ENCODE results near the gene SEPTIN2.
"Not testable (repeated sequence)": the region's sequence is repeated elsewhere in the genome, so short reads cannot be mapped to it uniquely, and the experiment has no call there.

SEPTIN2 gene

GRCh38 chr2:241314226-241315092 is 1.3 kb upstream of the SEPTIN2 start:
- DNase-seq (ENCODE audit: low read depth) = no peak

- DNase-seq (ENCODE audit: low read depth) = peak; percentile 100
These were observed 439 bp upstream of the SEPTIN2 start, which contains the start of gene HDLBP for GRCh38 chr2:241315093-241315878. Gene HDLBP (minus strand): TSS chr2:241315672. CDS start chr2:241266869, 48,803 bp downstream.

GRCh38 chr2:241316825-241317224 is 1.1 kb downstream of the SEPTIN2 start:
- DNase-seq (ENCODE audit: low read depth) = no peak

GRCh38 chr2:241317391-241317790 is 1.7 kb downstream of the SEPTIN2 start:
- no peak for DNase-seq (ENCODE audit: low read depth)

- DNase-seq (ENCODE audit: low read depth) = not testable (repeated sequence)
These were observed 3.1 kb downstream of the SEPTIN2 start for GRCh38 chr2:241318830-241319229.

- DNase-seq (ENCODE audit: low read depth) = no peak
These were observed 4.7 kb downstream of the SEPTIN2 start for GRCh38 chr2:241320394-241320793.

- no peak for DNase-seq (ENCODE audit: low read depth)
These were observed 5.3 kb downstream of the SEPTIN2 start for GRCh38 chr2:241321033-241321432.

- no peak for DNase-seq (ENCODE audit: low read depth)
These were observed 6.2 kb downstream of the SEPTIN2 start for GRCh38 chr2:241321886-241322285.

- DNase-seq (ENCODE audit: low read depth) = no peak
These were observed 8.1 kb downstream of the SEPTIN2 start for GRCh38 chr2:241323778-241324177.

GRCh38 chr2:241324775-241325174 is 9.1 kb downstream of the SEPTIN2 start:
- no peak for DNase-seq (ENCODE audit: low read depth)

- DNase-seq (ENCODE audit: low read depth) = no peak
These were observed 9.5 kb downstream of the SEPTIN2 start for GRCh38 chr2:241325257-241325656.

- DNase-seq (ENCODE audit: low read depth) = no peak
These were observed 14.2 kb downstream of the SEPTIN2 start for GRCh38 chr2:241329669-241330615.

GRCh38 chr2:241330616-241330981 is 14.9 kb downstream of the SEPTIN2 start:
- no peak for DNase-seq (ENCODE audit: low read depth)

- no peak for DNase-seq (ENCODE audit: low read depth)
These were observed 19.1 kb downstream of the SEPTIN2 start for GRCh38 chr2:241334813-241335212.

- no peak for DNase-seq (ENCODE audit: low read depth)
These were observed 24.3 kb downstream of the SEPTIN2 start for GRCh38 chr2:241339839-241340630.

GRCh38 chr2:241340631-241341163 is 25.0 kb downstream of the SEPTIN2 start:
- no peak for DNase-seq (ENCODE audit: low read depth)

GRCh38 chr2:241344925-241345651 is 29.4 kb downstream of the SEPTIN2 start:
- DNase-seq (ENCODE audit: low read depth) = no peak

GRCh38 chr2:241349941-241350340 is 34.2 kb downstream of the SEPTIN2 start:
- no peak for DNase-seq (ENCODE audit: low read depth)

GRCh38 chr2:241350530-241350877 is 34.8 kb downstream of the SEPTIN2 start:
- no peak for DNase-seq (ENCODE audit: low read depth)

Data from stimulated activated CD4-positive, alpha-beta T cell treated with anti-CD3 and anti-CD28 coated beads, Interleukin-2, amount 100 ng/mL, for 4 hours (primary cell).